Measurements from ENCODE around the gene OPRD1.
"Not testable (repeated sequence)": the region's sequence is repeated elsewhere in the genome, so short reads cannot be mapped to it uniquely, and the experiment has no call there.

Gene OPRD1

DNA sequence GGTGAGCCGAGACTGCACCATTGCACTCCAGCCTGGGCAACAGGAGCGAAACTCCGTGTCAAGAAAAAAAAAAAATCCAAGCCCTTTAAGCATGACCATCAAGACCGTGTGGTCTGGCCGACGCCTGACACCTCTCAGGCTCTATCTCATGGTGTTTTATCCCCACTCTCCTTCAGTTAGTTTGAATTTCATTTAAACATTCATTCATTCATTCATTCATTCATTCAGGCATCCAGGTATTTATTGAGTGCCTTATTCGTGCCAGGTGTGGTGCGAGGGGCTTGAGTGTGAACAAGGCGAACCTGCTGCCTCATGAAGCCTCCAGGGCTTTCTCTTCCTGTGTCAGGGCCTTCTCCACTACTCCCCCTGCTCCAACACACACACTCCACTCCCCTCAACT is 22.6 kb upstream of the OPRD1 start:
- Histone ChIP-seq H3K9me3 (ENCODE audit: low read length) (no peaks in the 10 kb centered on the region), H3K27me3 (ENCODE audit: insufficient read depth, low read length) (no peaks in the 10 kb centered on the region), H3K4me3 (ENCODE audit: low read length) (no peak overlapping the region), H3K4me1 (ENCODE audit: insufficient read depth, low read length) (no peaks in the 10 kb centered on the region), H2AFZ (ENCODE audit: low read depth, low read length) (no peak overlapping the region), H3K36me3 (ENCODE audit: insufficient read depth, low read length) (no peaks in the 10 kb centered on the region)

DNA sequence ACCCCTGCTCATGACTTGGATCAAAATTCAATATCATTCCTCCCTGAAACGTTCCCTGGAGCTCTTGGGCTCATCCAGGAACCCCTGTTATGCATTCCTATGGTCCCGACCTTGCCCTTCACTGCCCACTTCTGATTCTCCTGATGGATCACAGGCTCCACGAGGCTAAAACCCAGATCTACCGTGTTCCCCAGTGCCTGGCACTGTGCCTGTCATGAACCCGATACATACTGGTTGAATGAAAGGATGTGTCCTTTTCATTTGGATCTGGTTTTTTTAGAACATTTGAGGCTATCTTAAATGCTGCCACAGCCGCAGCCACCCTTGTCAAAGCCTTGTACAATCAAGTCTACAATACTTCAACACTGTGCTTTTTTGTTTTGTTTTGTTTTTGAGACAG is 22.2 kb upstream of the OPRD1 start:
- Histone ChIP-seq H3K9me3 (ENCODE audit: low read length) (no peaks in the 10 kb centered on the region), H3K4me3 (ENCODE audit: low read length) (no peak overlapping the region), H3K27me3 (ENCODE audit: insufficient read depth, low read length) (no peaks in the 10 kb centered on the region), H3K36me3 (ENCODE audit: insufficient read depth, low read length) (no peaks in the 10 kb centered on the region), H2AFZ (ENCODE audit: low read depth, low read length) (no peak overlapping the region), H3K4me1 (ENCODE audit: insufficient read depth, low read length) (no peaks in the 10 kb centered on the region)

DNA sequence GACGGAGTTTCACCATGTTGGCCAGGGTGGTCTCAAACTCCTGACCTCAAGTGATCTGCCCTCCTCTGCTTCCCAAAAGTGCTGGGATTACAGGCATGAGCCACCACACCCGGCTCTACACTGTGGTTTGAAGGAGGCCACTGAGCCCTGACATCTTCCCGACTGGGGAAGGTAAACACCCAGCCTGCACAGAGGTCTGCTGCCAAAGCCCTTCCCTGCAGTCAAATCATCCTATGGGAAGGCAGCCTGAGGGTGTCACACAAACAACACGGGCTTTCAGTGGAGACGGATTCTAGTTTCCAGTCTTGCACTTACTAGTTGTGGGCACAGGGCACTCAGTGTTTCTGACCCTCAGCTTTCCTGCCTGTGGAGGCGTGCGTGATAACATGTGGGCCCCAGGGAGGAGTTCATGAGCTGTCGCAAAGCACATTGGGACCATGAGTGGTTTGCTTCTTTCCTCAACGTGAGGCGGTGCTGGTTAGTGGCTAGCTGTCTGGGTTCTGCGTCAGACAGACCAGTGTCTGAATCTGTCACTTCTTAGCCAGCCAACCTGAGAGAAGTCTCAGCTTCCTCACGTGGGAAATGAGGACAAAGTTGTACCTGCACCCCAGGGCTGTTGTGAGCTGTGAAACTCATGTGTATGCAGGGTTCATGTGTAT is 21.5 kb upstream of the OPRD1 start:
- Histone ChIP-seq H3K27me3 (ENCODE audit: insufficient read depth, low read length) (no peaks in the 10 kb centered on the region), H2AFZ (ENCODE audit: low read depth, low read length) (no peak overlapping the region), H3K4me3 (ENCODE audit: low read length) (no peak overlapping the region), H3K4me1 (ENCODE audit: insufficient read depth, low read length) (no peaks in the 10 kb centered on the region), H3K9me3 (ENCODE audit: low read length) (no peaks in the 10 kb centered on the region), H3K36me3 (ENCODE audit: insufficient read depth, low read length) (no peaks in the 10 kb centered on the region)

DNA sequence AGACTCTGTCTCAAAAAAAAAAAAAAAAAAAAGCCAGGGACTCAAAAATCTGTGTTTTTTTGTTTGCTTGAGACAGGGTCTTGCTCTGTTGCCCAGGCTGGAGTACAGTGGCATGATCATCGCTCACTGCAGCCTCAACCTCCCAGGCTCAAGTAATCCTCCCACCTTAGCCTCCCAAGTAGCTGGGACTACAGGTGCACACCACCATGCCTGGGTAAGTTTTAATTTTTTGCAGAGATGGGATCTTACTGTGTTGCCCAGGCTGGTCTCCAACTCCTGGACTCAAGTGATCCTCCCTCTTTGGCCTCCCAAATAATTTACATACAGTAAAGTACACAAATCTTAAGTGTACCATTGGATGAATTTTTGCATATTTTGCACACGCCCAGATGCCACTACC is 20.0 kb upstream of the OPRD1 start:
- H3K9me3 ChIP-seq (ENCODE audit: low read length); H3K36me3 ChIP-seq (ENCODE audit: insufficient read depth, low read length); H3K27me3 ChIP-seq (ENCODE audit: insufficient read depth, low read length); H3K4me1 ChIP-seq (ENCODE audit: insufficient read depth, low read length); H3K4me3 ChIP-seq (ENCODE audit: low read length); H2AFZ ChIP-seq (ENCODE audit: low read depth, low read length): not testable (repeated sequence)

DNA sequence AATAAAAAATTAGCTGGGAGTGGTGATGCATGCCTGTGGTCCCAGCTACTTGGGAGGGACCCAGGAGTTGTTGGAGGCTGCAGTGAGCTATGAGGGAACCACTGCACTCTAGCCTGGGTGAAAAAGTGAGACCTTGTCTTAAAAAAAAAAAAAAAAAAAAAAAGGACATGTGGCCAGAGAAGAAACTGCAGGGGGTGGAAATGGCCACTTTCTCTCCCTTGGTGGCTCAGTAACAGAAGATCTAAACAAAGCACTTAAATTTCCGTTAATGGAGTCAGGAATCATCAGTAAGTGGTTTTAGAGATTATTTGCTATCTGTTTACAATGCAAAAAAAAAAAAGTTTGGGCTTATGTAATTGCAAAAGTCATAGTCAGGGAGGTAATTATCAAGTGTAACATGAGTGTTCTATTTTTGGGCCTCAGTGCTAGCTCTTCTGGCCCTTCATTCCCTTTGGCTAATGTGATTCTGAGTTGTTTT is 19.3 kb upstream of the OPRD1 start:
- H3K4me3 ChIP-seq (ENCODE audit: low read length): no peak overlapping the region
- H3K4me1 ChIP-seq (ENCODE audit: insufficient read depth, low read length): no peaks in the 10 kb centered on the region
- H3K27me3 ChIP-seq (ENCODE audit: insufficient read depth, low read length): no peaks in the 10 kb centered on the region
- H3K36me3 ChIP-seq (ENCODE audit: insufficient read depth, low read length): no peaks in the 10 kb centered on the region
- H3K9me3 ChIP-seq (ENCODE audit: low read length): no peaks in the 10 kb centered on the region
- H2AFZ ChIP-seq (ENCODE audit: low read depth, low read length): no peak overlapping the region

DNA sequence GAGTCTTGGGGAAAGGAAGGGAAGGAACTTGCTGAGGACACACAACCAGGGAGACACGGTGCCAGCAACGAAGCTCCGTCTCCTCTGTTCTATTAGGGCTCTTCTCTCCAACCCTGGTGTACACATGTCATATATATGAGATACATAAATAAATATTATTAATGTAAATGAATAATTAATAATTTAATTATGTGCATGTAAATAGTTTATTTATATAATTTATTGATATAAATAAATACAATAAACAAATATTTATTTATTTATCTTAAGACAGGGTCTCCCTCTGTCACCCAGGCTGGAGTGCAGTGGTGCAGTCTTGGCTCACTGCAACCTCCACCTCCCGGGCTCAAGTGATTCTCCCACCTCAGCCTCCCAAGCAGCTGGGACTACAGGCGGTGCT is 17.4 kb upstream of the OPRD1 start:
- H3K27me3 ChIP-seq (ENCODE audit: insufficient read depth, low read length); H3K4me3 ChIP-seq (ENCODE audit: low read length); H3K4me1 ChIP-seq (ENCODE audit: insufficient read depth, low read length); H3K9me3 ChIP-seq (ENCODE audit: low read length); H2AFZ ChIP-seq (ENCODE audit: low read depth, low read length); H3K36me3 ChIP-seq (ENCODE audit: insufficient read depth, low read length): not testable (repeated sequence)

DNA sequence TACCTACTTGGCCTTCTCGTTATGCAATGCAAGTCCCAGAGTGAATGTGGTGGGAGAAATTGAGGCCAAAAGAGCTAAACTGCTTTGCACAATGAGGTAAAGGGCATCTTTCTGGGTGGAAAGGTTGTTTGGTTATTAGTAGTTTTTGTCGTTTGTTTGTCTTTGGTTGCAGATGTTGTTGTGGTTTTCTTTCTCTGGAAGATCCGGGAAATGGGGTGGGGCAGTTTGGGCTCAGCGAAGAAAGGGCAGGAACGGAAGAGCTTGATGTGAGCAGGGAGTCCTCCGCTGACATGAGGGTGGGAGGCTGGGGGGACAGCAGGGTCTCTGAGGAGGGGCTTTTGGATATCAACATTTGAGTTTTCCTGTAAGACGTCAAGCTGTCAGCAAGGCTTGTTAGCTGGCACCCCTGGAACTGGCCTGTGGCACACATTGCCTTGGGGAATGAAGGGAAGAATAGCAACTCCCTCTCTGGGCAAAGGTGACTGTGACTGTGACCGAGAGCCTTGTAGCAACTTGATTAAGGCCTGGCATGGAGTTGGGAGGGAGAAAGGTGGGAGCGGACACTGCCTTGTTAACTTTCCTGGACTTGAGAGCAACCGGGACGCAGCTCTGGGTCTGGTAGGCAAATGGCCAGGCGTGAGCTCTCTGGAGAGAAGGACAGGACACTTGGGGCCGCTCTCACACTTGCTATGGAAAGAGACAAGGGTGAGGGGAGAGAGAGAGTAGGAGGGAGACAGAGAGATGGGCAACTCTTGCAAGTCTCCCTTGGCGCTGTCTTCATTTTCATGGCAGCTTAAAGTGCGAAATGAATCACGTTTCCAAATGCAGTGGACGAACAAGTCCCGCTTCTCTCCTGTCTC is 15.4 kb upstream of the OPRD1 start:
- Histone ChIP-seq H3K4me1 (ENCODE audit: insufficient read depth, low read length) (peaks cover 9% of the 10 kb centered on the region), H2AFZ (ENCODE audit: low read depth, low read length) (no peak overlapping the region), H3K4me3 (ENCODE audit: low read length) (no peak overlapping the region), H3K9me3 (ENCODE audit: low read length) (no peaks in the 10 kb centered on the region), H3K36me3 (ENCODE audit: insufficient read depth, low read length) (no peaks in the 10 kb centered on the region), H3K27me3 (ENCODE audit: insufficient read depth, low read length) (no peaks in the 10 kb centered on the region)

DNA sequence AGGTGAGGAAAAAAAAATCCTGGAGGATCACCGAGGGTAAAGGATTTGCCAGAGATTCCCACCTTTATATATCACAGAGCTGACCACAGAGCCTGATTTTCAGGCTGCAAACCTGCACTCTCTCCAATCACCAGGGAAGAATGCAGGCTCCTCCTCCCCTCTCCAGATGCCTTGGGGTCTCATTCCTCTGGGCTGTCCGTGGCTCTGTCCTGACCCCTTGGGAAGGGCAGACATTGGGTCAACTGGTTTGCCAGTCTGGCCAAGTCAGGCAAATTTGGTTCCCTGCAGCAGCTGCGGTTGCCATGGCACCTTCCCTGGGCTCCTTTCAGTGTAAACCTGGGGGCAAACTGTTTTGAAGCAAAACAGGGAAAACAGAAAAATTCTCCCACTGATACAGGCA is 11.6 kb upstream of the OPRD1 start:
- H3K27me3 ChIP-seq (ENCODE audit: insufficient read depth, low read length): no peaks in the 10 kb centered on the region
- peaks cover 35% of the 10 kb centered on the region for H3K4me1 ChIP-seq (ENCODE audit: insufficient read depth, low read length)
- H3K9me3 ChIP-seq (ENCODE audit: low read length): no peaks in the 10 kb centered on the region
- no peak overlapping the region for H2AFZ ChIP-seq (ENCODE audit: low read depth, low read length)
- H3K36me3 ChIP-seq (ENCODE audit: insufficient read depth, low read length): no peaks in the 10 kb centered on the region
- H3K4me3 ChIP-seq (ENCODE audit: low read length): no peak overlapping the region

DNA sequence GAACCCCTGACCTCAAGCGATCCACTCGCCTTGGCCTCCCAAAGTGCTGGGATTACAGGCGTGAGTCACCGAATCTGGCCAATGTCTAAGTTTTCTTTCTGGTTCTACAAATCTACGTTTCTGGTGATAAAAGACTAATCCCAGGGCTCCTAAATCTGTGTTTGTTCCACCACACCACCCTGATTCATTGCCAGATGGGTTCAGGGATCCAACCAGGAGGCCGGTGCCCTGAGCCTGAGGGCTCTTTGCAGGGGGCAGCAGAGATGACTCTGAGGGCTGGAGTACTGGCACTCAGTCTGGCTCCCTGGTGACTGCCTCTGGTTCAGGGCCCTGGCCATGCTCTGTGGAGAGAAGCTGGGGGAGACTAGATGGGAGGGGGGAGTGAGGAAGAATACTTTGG is 10.5 kb upstream of the OPRD1 start:
- Histone ChIP-seq H2AFZ (ENCODE audit: low read depth, low read length) (no peak overlapping the region), H3K4me1 (ENCODE audit: insufficient read depth, low read length) (peaks cover 35% of the 10 kb centered on the region), H3K27me3 (ENCODE audit: insufficient read depth, low read length) (no peaks in the 10 kb centered on the region), H3K4me3 (ENCODE audit: low read length) (no peak overlapping the region), H3K9me3 (ENCODE audit: low read length) (no peaks in the 10 kb centered on the region), H3K36me3 (ENCODE audit: insufficient read depth, low read length) (no peaks in the 10 kb centered on the region)

DNA sequence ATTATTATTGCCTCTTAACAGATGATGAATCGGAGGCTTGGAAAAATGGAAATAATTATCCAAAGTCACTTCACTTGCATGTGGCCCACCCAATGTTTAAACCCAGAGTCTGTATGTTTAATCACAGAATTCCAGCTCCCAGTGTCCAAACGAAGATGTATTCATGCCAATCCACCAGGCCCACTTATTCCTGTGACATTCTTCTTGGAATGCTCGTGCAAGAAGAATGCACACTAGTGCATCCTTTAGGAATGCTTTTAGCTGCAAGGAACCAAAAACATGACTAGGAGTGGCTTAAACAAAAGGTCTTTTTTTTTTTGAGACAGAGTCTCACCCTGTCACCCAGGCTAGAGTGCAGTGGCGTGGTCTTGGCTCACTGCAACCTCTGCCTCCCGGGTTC is 8.9 kb upstream of the OPRD1 start:
- Histone ChIP-seq H3K4me3 (ENCODE audit: low read length) (no peak overlapping the region), H3K36me3 (ENCODE audit: insufficient read depth, low read length) (no peaks in the 10 kb centered on the region), H3K4me1 (ENCODE audit: insufficient read depth, low read length) (peaks cover 35% of the 10 kb centered on the region), H3K9me3 (ENCODE audit: low read length) (no peaks in the 10 kb centered on the region), H3K27me3 (ENCODE audit: insufficient read depth, low read length) (no peaks in the 10 kb centered on the region), H2AFZ (ENCODE audit: low read depth, low read length) (no peak overlapping the region)

DNA sequence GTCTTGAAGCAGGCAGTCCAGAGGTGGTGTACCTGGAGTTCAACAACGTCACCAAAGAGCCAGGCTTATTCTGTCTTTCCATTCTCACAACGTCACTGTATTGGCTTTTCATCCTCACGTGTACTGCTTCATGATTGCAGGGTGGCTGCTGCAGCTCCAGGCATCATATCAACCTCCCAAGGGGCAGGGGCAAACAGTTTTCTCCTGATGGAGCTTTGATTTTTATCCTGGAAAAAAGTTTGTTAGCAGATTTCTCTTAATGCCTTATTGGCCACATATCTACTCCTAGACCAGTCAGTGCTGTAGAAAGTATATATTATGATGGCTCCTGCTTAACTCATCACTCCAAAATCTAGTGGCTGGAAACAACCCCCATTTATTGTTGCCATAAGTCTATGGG is 8.3 kb upstream of the OPRD1 start:
- Histone ChIP-seq H3K4me1 (ENCODE audit: insufficient read depth, low read length) (peaks cover 35% of the 10 kb centered on the region), H3K9me3 (ENCODE audit: low read length) (no peaks in the 10 kb centered on the region), H3K36me3 (ENCODE audit: insufficient read depth, low read length) (no peaks in the 10 kb centered on the region), H3K27me3 (ENCODE audit: insufficient read depth, low read length) (no peaks in the 10 kb centered on the region), H2AFZ (ENCODE audit: low read depth, low read length) (no peak overlapping the region), H3K4me3 (ENCODE audit: low read length) (no peak overlapping the region)

DNA sequence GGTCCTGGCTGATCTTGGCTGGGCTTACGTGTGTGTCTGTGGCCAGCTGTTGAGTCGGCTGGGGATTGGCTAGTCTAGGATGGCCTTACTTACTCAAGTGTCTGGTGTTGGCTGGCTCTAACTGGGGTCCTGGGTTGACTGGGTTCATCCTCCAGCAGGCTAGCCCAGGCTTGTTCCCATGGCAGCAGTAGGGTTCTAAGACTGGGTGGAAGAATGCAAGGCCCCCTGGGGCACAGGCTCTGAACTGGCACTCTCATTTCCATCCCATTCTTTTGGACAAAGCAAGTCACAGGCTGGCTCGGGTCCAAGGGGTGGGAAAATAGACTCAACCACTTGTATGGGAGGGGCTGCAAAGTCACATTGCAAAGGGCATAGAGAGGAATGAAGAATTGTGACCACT is 7.9 kb upstream of the OPRD1 start:
- H3K27me3 ChIP-seq (ENCODE audit: insufficient read depth, low read length): no peaks in the 10 kb centered on the region
- no peaks in the 10 kb centered on the region for H3K36me3 ChIP-seq (ENCODE audit: insufficient read depth, low read length)
- peaks cover 35% of the 10 kb centered on the region for H3K4me1 ChIP-seq (ENCODE audit: insufficient read depth, low read length)
- H3K9me3 ChIP-seq (ENCODE audit: low read length): no peaks in the 10 kb centered on the region
- no peak overlapping the region for H3K4me3 ChIP-seq (ENCODE audit: low read length)
- H2AFZ ChIP-seq (ENCODE audit: low read depth, low read length): no peak overlapping the region

DNA sequence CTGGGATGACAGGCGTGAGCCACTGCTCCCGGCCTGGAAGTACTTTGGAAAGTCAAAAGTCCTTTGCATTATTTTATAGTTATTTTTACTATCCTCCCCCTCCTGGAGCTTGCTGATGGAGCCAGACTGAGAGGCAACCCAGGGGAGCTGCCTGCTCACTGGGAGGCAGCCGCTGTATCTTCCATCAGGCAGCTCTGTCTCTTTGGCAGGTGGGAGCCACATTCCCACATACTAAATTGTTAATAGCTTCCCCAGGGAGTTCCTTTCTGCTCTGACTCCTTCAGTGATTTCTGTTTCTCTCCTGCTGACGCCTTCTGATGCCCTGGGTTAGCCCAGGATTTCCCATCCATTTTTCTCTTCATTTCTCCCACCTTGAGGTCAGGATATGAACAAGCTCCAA is 4.9 kb upstream of the OPRD1 start:
- H3K4me1 ChIP-seq (ENCODE audit: insufficient read depth, low read length): peaks cover 22% of the 10 kb centered on the region
- peaks cover 19% of the 10 kb centered on the region for H3K27me3 ChIP-seq (ENCODE audit: insufficient read depth, low read length)
- H2AFZ ChIP-seq (ENCODE audit: low read depth, low read length): no peak overlapping the region

More for the DNA sequence above, 4.9 kb upstream of the OPRD1 start:
- Histone ChIP-seq H3K4me3 (ENCODE audit: low read length) (no peak overlapping the region), H3K36me3 (ENCODE audit: insufficient read depth, low read length) (no peaks in the 10 kb centered on the region), H3K9me3 (ENCODE audit: low read length) (no peaks in the 10 kb centered on the region)
